GM23248 (cell line): ENCODE measurements around the gene TFEC. TPM values are rescaled to one million over a fixed set of nuclear protein-coding genes. Genes with fewer than 3 reads are reported as not detected.

ENCODE experiments used
- DNase-seq: peaks from one replicate; pipeline ENCODE4 v3.0.0-alpha.2; 2015
- H2AFZ ChIP-seq: fragments of 200-600 bp; sonication (generic); 2 replicates; pipeline ENCODE4 v1.6.1; 2016; ENCODE audit warnings: antibody characterized with exemption
- H3F3A ChIP-seq: fragments of 200-600 bp; sonication (generic); 2 replicates; pipeline ENCODE4 v1.6.1; 2016; ENCODE audit warnings: mild to moderate bottlenecking, antibody characterized with exemption, mixed run types; ENCODE audit not compliant: insufficient read depth
- H3K27ac ChIP-seq: fragments of 200-600 bp; sonication (generic); 2 replicates; pipeline ENCODE4 v1.5.1; 2016; ENCODE audit warnings: mild to moderate bottlenecking
- H3K27me3 ChIP-seq: fragments of 200-600 bp; sonication (generic); replicated peaks from 2 replicates; pipeline ENCODE4 v1.6.1; 2016; ENCODE audit warnings: mild to moderate bottlenecking; ENCODE audit not compliant: insufficient read depth
- H3K36me3 ChIP-seq: fragments of 200-600 bp; sonication (generic); 2 replicates; pipeline ENCODE4 v1.6.1; 2016; ENCODE audit warnings: low read depth, mild to moderate bottlenecking
- H3K4me1 ChIP-seq: fragments of 200-600 bp; sonication (generic); 2 replicates; pipeline ENCODE4 v1.6.1; 2016; ENCODE audit warnings: mild to moderate bottlenecking; ENCODE audit not compliant: insufficient read depth
- H3K4me2 ChIP-seq: fragments of 200-600 bp; sonication (generic); one replicate; pipeline ENCODE4 v1.6.1; 2016; ENCODE audit warnings: mild to moderate bottlenecking; ENCODE audit not compliant: unreplicated experiment
- H3K4me3 ChIP-seq: fragments of 200-600 bp; sonication (generic); 2 replicates; pipeline ENCODE4 v1.5.1; 2016; ENCODE audit warnings: mild to moderate bottlenecking
- H3K79me2 ChIP-seq: fragments of 200-600 bp; sonication (generic); 2 replicates; pipeline ENCODE4 v1.6.1; 2016; ENCODE audit warnings: mild to moderate bottlenecking; ENCODE audit not compliant: insufficient read depth
- H3K9ac ChIP-seq: fragments of 200-600 bp; sonication (generic); 2 replicates; pipeline ENCODE4 v1.6.1; 2016; ENCODE audit warnings: mild to moderate bottlenecking
- H3K9me2 ChIP-seq: fragments of 200-600 bp; sonication (generic); 2 replicates; pipeline ENCODE4 v1.6.1; 2016; ENCODE audit warnings: mixed run types, mild to moderate bottlenecking, moderate library complexity; ENCODE audit not compliant: insufficient read depth
- H3K9me3 ChIP-seq: fragments of 200-600 bp; sonication (generic); one replicate; pipeline ENCODE4 v1.6.1; 2017; ENCODE audit warnings: low read depth
- H4K20me1 ChIP-seq: fragments of 200-600 bp; sonication (generic); 2 replicates; pipeline ENCODE4 v1.6.0; 2016; ENCODE audit not compliant: insufficient read depth
- EZH2 ChIP-seq: fragments of 200-600 bp; sonication (generic); IDR thresholded peaks from 2 replicates; pipeline ENCODE4 v1.6.1; 2018; ENCODE audit warnings: antibody characterized with exemption, mild to moderate bottlenecking; ENCODE audit not compliant: insufficient read depth, poor library complexity, severe bottlenecking
- EZH2phosphoT487 ChIP-seq: fragments of 200-600 bp; sonication (generic); IDR thresholded peaks from 2 replicates; pipeline ENCODE4 v1.6.1; 2018; ENCODE audit warnings: antibody characterized with exemption, moderate library complexity, mild to moderate bottlenecking, low read depth; ENCODE audit not compliant: insufficient read depth
- WGBS, 2 experiments: methylation state at CpG; one replicate each; pipeline ENCODE4 v1.1.6; 2015 to 2017; ENCODE audit warnings: low lambda C conversion rate in 2 of 2, low coverage in 1 of 2; ENCODE audit errors: missing lambda C conversion rate in 2 of 2; 5-methylcytosine and 5-hydroxymethylcytosine counted together
- in situ Hi-C: fragments of 300-500 bp; cut with MboI; formaldehyde crosslinking; loops from 2 replicates; pipeline ENCODE4 v1.15.0; 2020
- polyA plus RNA-seq: library from polyadenylated mRNA; unstranded; fragments of >200 nt; fragmentation: Nextera tagmentation; extraction: Ambion mirVana; gene quantifications from 2 replicates; pipeline ENCODE4 v1.2.1, GENCODE V29; 2016
- total RNA-seq: library from RNA; depleted of rRNA; stranded (reverse); fragments of >200 nt; shearing (Covaris generic); gene quantifications from 2 replicates; pipeline ENCODE4 v1.2.3, GENCODE V29; 2014

Gene TFEC
- total and polyA plus RNA-seq, 2 experiments from 2014 or later: not detected

DNA sequence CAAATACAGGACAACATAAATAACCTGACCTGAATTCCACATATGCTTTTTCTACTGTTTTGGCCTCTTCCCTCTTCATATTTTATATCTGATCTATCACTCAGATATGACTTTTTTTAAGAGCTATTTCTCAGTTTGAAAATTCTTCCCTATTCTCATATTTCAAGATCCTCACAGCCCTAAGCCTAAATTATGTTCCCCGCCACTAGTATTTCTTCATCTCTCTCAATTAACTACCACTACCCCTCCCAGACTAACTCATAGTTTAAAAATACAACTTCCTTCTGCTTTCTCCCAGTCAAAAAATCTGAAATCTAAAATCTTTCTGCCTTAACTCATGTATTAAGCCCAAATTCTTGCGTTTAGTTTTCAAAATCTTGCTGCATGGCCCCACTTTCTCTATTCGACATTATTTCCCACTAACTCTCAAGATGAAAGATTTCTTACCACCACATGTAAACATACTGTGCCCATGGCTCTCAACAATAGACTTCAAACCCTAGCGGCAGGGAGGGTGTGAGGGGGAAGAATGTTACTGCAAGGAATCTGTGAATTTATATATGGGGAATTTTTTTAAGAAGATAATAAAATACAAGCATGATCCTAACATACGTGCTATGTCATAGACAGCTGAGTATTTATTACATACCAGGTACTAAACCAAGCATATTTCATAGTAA is 64.6 kb downstream of the TFEC start:
- DNase-seq: no peak
- Histone ChIP-seq H3K4me3 (no peak overlapping the region), H3K27me3 (0 out of 2 replicates have a peak, but pooled peaks cover 1% of the 10 kb centered on the region), H4K20me1 (no peaks in the 10 kb centered on the region), H2AFZ (no peak overlapping the region), H3K4me1 (no peaks in the 10 kb centered on the region), H3K4me2 (no peak overlapping the region), H3K27ac (no peak overlapping the region), H3K9ac (no peak overlapping the region), H3K36me3 (no peaks in the 10 kb centered on the region), H3K79me2 (no peaks in the 10 kb centered on the region), H3F3A (no peaks in the 10 kb centered on the region), H3K9me3 (no peaks in the 10 kb centered on the region), H3K9me2 (no peaks in the 10 kb centered on the region)
- in situ Hi-C loops: no loop called here
- 65 to 66% methylated on average over 5 of the region's 5 CpGs for WGBS, 2 experiments
- TF ChIP-seq EZH2: no peak
- no peak for TF ChIP-seq EZH2phosphoT487

DNA sequence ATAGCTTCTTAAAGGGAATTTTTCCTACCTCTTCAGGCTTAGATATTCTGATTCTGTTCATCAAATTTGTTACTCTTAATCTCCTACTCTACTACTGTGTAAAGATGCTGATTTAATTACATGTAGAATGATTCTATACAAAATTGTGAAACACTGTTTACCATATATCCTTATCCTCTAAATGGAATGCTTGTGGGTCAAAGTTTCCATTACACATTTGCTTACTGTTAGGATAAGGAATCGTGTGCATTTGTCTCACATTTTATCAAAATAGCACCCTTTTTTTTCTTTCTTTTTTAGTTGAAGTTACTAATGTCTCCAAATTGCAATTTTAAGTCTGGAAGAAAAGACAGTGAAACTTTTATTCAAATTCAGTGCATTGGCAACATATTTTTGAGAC is 65.3 kb downstream of the TFEC start:
- Histone ChIP-seq H3K79me2 (no peaks in the 10 kb centered on the region), H3K9ac (no peak overlapping the region), H3K4me3 (no peak overlapping the region), H3K36me3 (no peaks in the 10 kb centered on the region), H3K27me3 (no peaks in the 10 kb centered on the region), H3K9me3 (no peaks in the 10 kb centered on the region), H2AFZ (no peak overlapping the region), H4K20me1 (no peaks in the 10 kb centered on the region), H3K27ac (no peak overlapping the region), H3F3A (no peaks in the 10 kb centered on the region), H3K9me2 (no peaks in the 10 kb centered on the region), H3K4me2 (no peak overlapping the region), H3K4me1 (no peaks in the 10 kb centered on the region)
- in situ Hi-C loops: no loop called here
- no peak for DNase-seq
- no peak for TF ChIP-seq EZH2
- WGBS, 2 experiments: 21 to 24% methylated on average over 1 of the region's 1 CpG

DNA sequence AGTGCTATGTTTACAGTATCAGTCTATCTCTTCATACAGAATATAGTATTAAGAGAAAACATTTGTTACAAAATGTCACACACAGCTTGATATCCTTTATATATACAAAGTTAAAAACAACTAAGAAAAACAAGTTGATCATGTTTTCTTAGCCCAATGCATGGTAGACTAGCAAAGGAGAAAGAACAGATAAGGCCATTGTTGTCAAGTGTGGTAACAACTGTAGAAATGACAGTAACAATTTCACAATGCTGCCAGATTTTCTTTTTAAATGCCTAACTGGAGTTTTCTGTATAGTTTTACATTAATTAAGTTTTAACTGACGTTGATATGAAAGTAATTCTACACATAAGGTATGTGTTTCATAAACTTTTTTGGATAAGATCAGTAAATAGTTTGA is 65.8 kb downstream of the TFEC start:
- no peaks in the 10 kb centered on the region for H4K20me1 ChIP-seq
- no peak overlapping the region for H2AFZ ChIP-seq
- H3K27me3 ChIP-seq: no peaks in the 10 kb centered on the region
- no peak overlapping the region for H3K4me3 ChIP-seq
- H3K36me3 ChIP-seq: no peaks in the 10 kb centered on the region
- in situ Hi-C loops: no loop called here
- H3F3A ChIP-seq: no peaks in the 10 kb centered on the region
- H3K9ac ChIP-seq: no peak overlapping the region
- H3K9me3 ChIP-seq: peaks cover 1% of the 10 kb centered on the region
- no peaks in the 10 kb centered on the region for H3K4me1 ChIP-seq
- no peaks in the 10 kb centered on the region for H3K9me2 ChIP-seq
- H3K4me2 ChIP-seq: no peak overlapping the region
- DNase-seq: no peak
- TF ChIP-seq EZH2phosphoT487: no peak
- no peak for TF ChIP-seq EZH2
- H3K79me2 ChIP-seq: no peaks in the 10 kb centered on the region
- no peak overlapping the region for H3K27ac ChIP-seq
- WGBS, 2 experiments: 6% methylated on average over 1 of the region's 1 CpG

DNA sequence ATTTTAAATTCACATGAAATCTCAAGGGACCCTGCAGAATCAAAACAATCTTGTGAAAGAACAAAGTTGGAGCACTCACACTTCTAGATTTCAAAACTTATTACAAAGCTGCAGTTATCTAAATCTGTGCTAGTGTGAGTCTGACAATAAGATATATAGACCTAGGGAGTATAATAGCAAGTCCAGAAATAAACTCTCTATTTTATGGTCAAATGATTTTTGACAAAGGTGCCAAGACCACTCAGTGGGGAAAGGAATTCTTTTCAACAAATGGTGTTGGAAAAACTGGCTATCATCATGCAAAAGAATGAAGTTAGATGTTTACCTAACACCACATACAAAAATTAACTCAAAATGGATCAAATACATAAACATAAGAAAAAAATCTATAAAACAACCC is 68.2 kb downstream of the TFEC start:
- Histone ChIP-seq H3K27ac (no peak overlapping the region), H3K9ac (no peak overlapping the region), H3F3A (no peaks in the 10 kb centered on the region), H3K27me3 (no peaks in the 10 kb centered on the region), H3K36me3 (no peaks in the 10 kb centered on the region), H3K79me2 (no peaks in the 10 kb centered on the region), H3K9me3 (peaks cover 5% of the 10 kb centered on the region), H4K20me1 (no peaks in the 10 kb centered on the region), H3K4me3 (no peak overlapping the region), H3K9me2 (no peaks in the 10 kb centered on the region), H3K4me1 (no peaks in the 10 kb centered on the region), H3K4me2 (no peak overlapping the region), H2AFZ (no peak overlapping the region)
- DNase-seq: no peak
- in situ Hi-C loops: no loop called here
- TF ChIP-seq EZH2phosphoT487 (no peak), EZH2 (no peak)
